SK-N-MC (cell line): ENCODE results near the gene ITGA11.

Experiments
- EZH2 ChIP-seq: fragments of 200-600 bp; sonication (generic); IDR thresholded peaks from one replicate; pipeline ENCODE4 v1.6.1; 2017; ENCODE audit warnings: antibody characterized with exemption
- POLR2AphosphoS5 ChIP-seq: IDR thresholded peaks from 2 replicates; pipeline ENCODE4 v1.6.1; 2012; ENCODE audit warnings: mild to moderate bottlenecking, low read depth, low read length, borderline replicate concordance

- no peak for TF ChIP-seq EZH2
- TF ChIP-seq POLR2AphosphoS5 = no peak
Observed at GRCh38 chr15:68440136-68440535, 8.2 kb upstream of the ITGA11 start.
